GM21576 (cell line): Measurements from ENCODE around the gene TRIM41.
"Not testable (repeated sequence)": the region's sequence is repeated elsewhere in the genome, so short reads cannot be mapped to it uniquely, and the experiment has no call there.

Experiments used
- ATAC-seq: cut with Tn5 transposase; IDR thresholded peaks from one replicate; pipeline ENCODE4 v1.9.1; 2021; ENCODE audit warnings: mild to moderate bottlenecking, moderate library complexity; ENCODE audit not compliant: unreplicated experiment

The TRIM41 gene

GRCh38 chr5:181223058-181223728 lies at the start of gene TRIM41:
TSS of gene TRIM41 (plus strand) at chr5:181223281. CDS start at chr5:181224000, 719 bp downstream.
- peak; percentile 56 for ATAC-seq

DNA sequence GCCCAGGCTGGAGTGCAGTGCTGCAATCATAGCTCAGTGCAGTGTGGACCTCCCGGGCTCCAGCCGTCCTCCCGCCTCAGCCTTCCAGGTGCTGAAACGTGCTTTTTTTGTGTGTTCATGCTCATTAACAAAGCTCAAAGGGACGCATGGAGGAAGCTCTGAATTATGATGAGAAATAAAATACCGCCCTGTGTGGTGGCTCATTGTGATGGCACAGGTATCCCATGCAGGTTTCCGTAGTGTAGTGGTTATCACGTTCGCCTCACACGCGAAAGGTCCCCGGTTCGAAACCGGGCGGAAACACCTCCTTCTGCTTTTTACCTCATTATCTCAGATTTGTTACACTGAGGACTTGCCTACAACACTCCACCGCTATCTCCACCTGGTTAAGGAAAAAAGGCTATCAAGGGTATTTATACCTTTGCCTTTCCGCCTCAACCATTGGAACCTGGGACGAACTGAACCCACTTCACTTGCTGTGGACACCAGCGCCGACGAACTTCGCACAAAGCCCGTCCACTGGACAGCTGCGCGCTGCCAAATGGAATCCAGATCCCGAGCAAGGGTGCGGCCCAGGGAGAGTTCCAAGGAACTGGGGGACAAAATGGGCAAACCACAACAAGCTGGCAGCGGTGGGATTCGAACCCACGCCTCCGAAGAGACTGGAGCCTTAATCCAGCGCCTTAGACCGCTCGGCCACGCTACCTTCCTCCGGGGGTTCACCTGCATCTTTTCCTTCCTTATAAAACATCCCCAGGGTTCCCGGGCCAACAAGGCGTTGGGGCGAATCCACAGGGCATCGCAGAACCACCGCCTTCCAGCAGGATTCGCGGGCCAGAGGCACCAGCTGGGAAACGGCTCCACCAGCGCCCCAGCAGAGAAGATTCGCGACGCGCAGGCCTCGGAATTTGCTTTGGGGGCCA lies 49.4 kb upstream of the TRIM41 start:
- ATAC-seq = peak; percentile 44

DNA sequence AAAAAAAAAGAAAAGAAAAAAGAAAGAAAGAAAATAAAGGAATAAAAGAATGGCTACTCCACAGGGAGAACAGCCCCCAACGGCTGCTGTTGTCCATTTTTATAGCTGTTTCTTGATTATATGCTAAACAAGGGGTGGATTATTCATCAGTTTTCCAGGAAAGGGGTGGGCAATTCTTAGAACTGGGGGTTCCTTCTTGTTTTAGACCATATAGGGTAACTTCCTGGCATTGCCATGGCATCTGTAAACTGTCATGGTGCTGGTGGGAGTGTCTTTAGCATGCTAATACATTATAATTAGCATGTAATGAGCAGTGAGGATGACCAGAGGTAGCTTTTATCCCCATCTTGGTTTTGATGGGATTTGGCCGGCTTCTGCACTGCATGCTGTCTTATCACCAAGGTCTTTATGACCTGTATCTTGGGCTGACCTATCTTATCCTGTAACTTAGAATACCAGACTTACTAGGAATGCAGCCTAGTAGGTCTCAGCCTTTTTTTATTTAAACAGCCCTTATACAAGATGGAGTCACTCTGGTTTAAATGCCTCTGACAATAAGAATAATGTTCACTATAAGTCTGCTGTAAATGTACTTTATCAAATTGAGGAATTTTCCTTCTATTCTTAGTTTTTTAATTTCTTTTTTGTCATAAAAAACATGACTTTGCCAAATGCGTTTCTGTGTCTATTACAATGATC lies 46.7 kb upstream of the TRIM41 start:
- ATAC-seq = no peak

DNA sequence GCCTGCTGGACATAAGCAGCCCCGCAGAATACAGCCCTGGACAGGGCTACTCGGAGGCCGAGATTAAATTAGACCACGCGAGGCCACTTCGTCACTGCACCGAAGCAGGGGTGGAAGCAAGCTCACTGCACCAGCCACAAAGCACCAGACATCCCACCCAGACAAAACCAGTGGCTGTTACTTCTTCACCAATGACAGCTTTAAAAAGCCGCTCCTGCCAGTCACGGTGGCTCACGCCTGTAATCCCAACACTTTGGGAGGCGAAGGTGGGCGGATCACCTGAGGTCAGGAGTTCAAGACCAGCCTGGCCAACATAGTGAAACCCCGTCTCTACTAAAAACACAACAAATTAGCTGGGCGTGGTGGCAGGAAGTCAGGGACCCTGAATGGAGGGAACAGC lies 45.5 kb upstream of the TRIM41 start:
- ATAC-seq = not testable (repeated sequence)

DNA sequence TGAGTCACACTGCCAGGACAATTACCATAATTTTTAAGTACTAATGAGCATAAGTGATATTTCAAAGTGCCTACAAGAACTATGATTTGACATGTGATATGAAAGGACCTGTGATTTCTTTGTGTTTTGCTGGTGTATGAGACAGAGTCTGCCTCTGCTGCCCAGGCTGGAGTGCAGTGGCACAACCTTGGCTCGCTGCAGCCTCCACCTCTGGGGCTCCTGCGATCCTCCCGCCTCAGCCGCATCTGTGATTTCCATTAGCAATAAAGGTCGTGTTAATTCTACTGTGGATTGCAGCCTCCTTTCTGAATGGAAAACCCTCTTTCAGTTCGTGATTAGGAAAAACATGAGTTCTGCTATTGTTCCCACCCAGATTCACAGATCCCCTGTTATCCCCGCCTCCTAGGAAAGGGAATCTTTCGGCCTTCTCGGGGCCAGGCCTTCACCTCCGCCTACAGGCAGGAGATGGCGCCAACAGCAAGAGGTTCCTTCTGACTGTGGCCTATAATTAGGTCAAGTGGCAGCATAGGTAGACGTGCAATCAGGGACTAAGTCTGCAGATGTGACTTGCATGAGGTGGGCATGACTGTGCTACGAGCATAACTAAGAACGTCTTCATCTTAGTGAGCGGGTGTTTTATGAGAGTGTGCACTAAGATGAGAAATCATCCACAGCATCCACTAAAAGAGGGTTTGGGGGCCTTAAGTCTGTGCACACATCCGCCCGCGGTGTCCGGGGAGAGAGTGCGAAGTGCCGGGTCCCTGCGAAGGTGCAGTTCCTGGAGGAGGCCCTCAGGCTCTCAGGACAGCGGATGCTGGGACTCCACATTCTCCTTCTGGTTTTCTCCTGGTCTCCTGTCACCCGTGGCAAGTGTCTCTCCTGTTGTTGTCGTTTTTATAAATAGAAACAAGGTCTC lies 41.2 kb upstream of the TRIM41 start:
- ATAC-seq = peak; percentile 69

DNA sequence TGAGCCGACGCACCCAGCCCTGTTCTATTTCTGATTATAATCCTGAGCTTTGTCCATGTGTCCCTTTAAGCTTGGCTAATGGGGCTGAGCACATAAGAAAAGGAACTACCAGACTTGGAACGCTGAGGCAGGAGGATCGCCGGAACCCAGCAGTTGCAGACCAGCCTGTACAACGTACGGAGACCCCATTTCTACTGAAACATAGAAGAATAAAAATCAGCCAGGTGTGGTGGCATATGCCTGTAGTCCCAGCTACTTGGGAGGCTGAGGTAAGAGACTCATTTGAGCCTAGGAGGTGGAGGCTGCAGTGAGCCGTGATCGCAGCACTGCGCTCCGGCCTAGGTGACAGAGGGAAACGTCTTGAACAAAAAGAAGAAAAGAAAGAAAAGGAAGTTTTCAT lies 40.4 kb upstream of the TRIM41 start:
- ATAC-seq = no peak

- no peak for ATAC-seq
Measured at GRCh38 chr5:181184845-181185216, 38.2 kb upstream of the TRIM41 start.

DNA sequence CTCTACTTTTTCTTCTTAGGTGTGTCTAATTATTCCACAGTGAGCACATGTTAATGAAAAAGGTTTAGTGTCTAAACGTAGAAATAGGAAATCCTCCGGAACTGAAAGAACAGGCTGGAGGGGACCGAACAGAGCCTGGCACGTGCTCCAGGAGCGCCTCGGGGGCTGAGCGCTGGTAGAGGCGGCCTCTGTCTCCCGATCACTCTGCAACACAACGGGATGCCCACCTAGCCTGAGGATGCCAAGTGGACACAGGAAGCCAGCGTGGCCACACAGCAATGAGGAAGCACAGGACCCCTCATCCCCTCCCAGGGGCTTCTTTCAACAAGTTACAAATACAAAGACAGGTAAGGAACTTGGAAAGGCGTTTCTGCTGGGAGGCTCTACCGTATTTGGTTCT lies 37.5 kb upstream of the TRIM41 start:
- ATAC-seq = no peak

DNA sequence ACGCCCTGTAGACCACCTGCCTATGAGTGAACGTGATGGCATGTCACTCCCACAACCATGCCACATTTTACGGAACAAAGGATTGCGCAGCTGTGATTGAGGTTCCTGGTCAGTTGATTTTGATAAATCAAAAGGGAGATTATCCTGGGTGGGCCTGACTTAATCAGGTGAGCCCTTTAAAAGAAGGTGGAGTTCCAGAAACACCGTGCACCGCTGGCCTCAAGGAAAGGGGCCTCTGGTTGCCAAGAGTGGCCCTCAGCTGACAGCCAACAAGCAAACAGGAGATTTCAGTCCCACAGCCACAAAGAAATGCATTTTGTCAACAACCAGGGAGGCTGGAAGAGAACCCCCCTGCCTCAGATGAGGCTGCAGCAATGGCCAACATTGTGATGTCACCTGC lies 37.1 kb upstream of the TRIM41 start:
- ATAC-seq = no peak

- no peak for ATAC-seq
Measured at GRCh38 chr5:181186986-181187499, 36.0 kb upstream of the TRIM41 start.

- ATAC-seq = no peak
Measured at GRCh38 chr5:181187500-181188213, 35.4 kb upstream of the TRIM41 start.

- peak; percentile 16 for ATAC-seq
Measured at GRCh38 chr5:181188700-181189362, 34.2 kb upstream of the TRIM41 start.

DNA sequence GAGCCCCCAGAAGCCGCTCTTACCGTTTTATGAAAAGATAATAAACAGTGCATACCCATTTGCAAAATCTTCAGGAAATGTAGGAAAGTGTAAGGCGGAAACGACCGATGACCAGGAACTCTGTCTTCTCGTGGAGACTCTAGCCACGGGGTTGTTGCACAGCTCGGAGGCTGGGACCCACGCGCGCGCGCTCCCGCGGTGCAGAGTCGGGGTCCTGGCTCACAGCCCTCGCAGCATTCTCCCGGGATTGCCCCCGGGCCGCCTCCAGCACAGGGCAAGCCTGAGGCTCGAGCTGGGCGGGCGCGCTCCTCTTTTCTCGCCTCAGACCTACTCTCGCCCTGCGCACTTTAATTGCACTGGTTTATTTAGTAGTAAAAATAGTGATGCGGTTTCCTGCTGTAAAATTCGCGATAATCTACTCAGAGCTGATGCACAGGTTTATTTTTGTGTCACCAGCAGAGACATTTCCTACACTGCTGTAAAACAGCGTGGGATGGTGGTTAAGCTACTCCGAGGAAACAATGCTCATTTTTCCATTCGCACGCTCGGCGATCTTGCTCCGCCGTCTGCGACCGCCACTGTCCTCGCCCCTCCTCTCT lies 33.6 kb upstream of the TRIM41 start:
- no peak for ATAC-seq

GRCh38 chr5:181189962-181190710 lies 32.9 kb upstream of the TRIM41 start:
- ATAC-seq = no peak

DNA sequence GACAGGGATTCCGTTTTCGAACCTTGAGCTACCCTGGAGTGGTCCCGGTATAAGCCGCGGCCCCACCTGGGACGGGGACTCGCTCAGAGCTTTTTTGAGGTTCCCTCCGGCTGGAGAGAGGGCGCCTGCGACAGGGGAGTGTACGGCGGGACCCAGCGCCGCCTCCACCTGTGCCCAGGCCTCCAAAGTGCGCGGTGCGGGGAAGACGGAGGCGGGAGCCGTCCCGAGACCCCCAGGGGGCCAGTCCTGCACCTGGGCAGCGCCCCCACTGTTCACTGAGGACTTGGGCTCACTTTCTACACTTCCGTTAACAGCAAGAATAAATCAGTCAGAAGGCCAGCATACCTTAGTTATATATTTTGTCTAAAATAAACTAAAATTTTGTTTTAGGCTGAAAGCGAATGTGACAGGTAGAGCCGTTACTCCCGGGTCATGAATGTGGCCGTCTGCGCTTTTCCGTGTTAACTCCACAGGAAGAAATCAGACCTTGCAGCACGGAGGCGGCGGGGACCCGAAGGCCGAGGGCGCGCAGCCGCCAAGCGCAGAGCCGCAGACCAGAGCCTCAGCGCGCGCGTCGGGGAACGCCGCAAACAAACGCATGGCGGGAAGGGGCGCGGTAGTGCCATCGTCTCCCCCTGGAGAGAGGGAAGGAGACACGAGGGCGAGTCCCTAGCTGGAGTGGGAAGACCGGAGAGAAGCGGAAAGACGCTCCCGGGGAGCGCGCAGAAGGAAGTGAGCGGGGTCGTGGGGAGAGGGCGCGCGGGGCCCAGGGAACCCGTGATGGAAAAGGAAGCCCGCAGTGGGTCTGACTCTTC lies 32.2 kb upstream of the TRIM41 start:
- peak; percentile 5 for ATAC-seq

DNA sequence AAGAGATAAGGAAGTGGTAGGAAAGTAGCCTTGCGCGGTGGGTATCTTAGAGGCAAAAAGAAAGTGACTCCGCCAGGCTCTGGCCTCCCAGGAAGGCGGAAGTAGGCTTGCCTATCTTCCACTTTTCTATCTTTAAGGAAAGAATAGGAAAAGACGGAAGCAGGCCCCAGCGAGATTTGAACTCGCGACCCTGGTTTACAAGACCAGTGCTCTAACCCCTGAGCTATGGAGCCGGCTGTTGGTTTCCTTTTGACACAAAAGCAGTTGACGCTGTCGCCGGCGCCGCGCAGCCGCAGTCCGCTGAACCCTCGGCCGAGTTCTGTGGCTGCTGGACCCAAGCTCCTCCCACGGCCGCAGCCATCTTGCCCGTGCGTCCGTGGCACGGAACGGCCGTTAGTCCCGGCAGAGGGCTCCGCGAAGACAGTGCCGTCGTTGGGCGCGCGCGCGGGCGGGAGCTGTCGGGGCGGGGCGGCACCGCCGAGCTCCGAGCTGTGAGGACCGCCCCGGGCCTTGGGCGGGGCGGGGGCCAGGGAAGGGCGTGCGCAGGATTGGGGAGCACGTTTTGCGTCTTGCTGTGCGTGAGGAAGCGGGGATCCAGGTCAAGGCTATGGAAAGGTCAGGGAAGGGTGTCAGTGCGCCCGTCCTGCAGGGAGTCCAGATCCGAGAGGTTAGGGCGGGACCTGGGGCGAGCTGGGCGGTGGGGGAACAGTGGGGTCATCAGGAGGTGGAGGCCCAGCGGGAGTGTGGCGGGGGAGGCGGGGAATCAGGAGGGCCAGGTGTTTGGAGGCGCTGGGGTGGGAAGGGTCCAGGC lies 31.4 kb upstream of the TRIM41 start:
- peak; percentile 47 for ATAC-seq
